Stimulated activated effector memory CD8-positive, alpha-beta T cell treated with anti-CD3 and anti-CD28 coated beads, Interleukin-12 subunit alpha, Interleukin-12 subunit beta, amount 100 ng/mL, for 72 hours (primary cell): ENCODE measurements around the gene SH2D1B.
A peak's percentile ranks its signal among the peaks of the same experiment; 100 is the strongest.

Experiments
- ATAC-seq: fragments of 150-1000 bp; cut with Tn5 transposase; 2 replicates; pipeline ENCODE4 v1.10.0; 2021
- DNase-seq, 2 donors: peaks; one replicate each; pipeline ENCODE4 v3.0.0; 2021 to 2022; ENCODE audit warnings: low spot score in 2 of 2
- H3K27ac Mint-ChIP-seq: one replicate; pipeline ENCODE4 v1.8.0; 2022; ENCODE audit warnings: mild to moderate bottlenecking, mixed read lengths
- H3K36me3 Mint-ChIP-seq: one replicate; pipeline ENCODE4 v1.8.0; 2022; ENCODE audit warnings: mild to moderate bottlenecking, mixed read lengths
- H3K4me1 Mint-ChIP-seq: one replicate; pipeline ENCODE4 v1.8.0; 2022; ENCODE audit warnings: mixed read lengths
- H3K4me3 Mint-ChIP-seq: one replicate; pipeline ENCODE4 v1.8.0; 2022; ENCODE audit warnings: mild to moderate bottlenecking, mixed read lengths
- H3K9me3 Mint-ChIP-seq: one replicate; pipeline ENCODE4 v1.8.0; 2022; ENCODE audit warnings: mixed read lengths

Gene SH2D1B

DNA sequence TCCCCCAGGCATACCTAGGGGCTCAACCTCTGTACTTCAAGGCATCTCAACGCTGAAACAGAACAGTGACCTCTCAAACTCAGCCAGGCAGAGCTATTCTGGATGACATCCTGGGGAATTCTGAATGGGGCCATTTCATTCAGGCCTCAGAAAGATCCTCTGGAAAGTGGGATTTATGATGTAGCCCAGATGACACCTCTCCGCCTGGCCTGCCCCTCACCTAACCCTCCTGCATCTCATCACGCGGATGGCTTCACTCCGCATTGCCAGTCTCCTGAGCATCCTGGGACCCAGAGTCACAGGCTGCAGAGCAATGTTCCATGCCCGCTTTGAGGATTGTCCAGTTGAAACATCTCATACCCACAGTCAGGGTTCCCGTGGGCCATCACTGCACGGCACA, 36.5 kb downstream of the SH2D1B start:
- Mint-ChIP-seq H3K9me3 (no peaks in the 10 kb centered on the region), H3K36me3 (no peaks in the 10 kb centered on the region)

GRCh38 chr1:162374406-162374805, 37.5 kb downstream of the SH2D1B start:
- Mint-ChIP-seq H3K4me3 (no peak overlapping the region), H3K27ac (no peak overlapping the region), H3K9me3 (no peaks in the 10 kb centered on the region), H3K36me3 (no peaks in the 10 kb centered on the region), H3K4me1 (peaks cover 8% of the 10 kb centered on the region)
- DNase-seq (no peak), ATAC-seq (no peak)

More for the DNA sequence above, 36.5 kb downstream of the SH2D1B start:
- DNase-seq: no peak
- H3K27ac Mint-ChIP-seq: no peak overlapping the region
- H3K4me1 Mint-ChIP-seq: peaks cover 8% of the 10 kb centered on the region
- no peak overlapping the region for H3K4me3 Mint-ChIP-seq
- ATAC-seq: no peak

DNA sequence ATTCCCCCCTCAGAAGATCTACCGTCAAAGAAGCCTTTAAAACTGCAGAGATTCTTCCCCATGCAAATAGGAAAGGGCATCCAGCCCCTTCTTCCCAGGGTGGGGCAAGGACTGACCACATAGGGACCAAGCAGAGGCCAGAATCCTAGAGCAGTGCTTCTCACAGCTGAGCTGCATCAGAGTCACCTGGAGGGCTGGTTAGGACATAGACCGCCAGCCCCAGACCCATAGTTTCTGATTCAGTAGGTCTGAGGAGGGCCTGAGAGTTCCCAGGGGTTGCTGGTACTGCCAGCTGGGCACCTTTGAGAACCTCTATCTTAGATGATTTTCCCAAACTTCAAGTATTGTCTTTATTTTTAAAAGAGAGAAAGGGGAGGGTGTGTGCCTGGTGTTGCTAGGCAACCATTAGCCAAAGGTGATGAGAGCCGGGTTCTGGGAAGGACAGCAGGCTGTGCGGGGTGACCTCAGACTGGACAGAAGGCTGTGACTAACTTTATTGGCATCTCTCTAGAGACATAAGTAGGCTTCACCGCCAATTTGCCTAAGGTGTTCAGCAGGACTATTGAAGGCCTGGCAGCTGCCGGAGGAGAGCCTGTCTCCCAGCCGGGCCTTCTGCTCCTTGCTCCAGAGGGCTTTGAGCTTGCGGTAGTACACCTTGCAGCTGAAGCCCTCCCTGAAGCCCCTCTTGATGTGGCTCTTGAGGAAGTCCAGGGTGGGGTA, 38.2 kb downstream of the SH2D1B start:
- DNase-seq: no peak
- ATAC-seq: no peak
- no peak overlapping the region for H3K27ac Mint-ChIP-seq
- peaks cover 8% of the 10 kb centered on the region for H3K4me1 Mint-ChIP-seq
- no peaks in the 10 kb centered on the region for H3K9me3 Mint-ChIP-seq
- no peak overlapping the region for H3K4me3 Mint-ChIP-seq
- no peaks in the 10 kb centered on the region for H3K36me3 Mint-ChIP-seq

DNA sequence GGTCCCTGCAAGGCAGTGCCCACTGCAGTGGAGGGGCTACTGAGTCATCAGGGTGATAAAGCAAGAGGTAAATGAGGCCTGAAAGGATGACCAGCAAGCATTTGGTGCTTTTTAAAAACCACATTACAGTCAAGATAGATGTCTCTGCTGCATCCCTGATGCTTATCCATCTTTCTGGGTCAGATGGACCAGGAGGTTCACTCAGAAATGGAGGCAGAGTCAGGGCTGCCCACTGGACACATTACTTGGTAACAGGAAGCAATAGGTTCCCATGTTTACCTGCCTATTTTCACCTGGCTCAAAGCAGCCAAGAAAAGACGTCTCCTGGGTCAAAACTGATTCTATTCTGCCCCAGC, 38.9 kb downstream of the SH2D1B start:
- no peaks in the 10 kb centered on the region for H3K9me3 Mint-ChIP-seq
- no peak for ATAC-seq
- no peak overlapping the region for H3K27ac Mint-ChIP-seq
- no peak overlapping the region for H3K4me3 Mint-ChIP-seq
- DNase-seq: no peak
- H3K4me1 Mint-ChIP-seq: peaks cover 8% of the 10 kb centered on the region
- no peaks in the 10 kb centered on the region for H3K36me3 Mint-ChIP-seq

GRCh38 chr1:162372159-162373071, 39.5 kb downstream of the SH2D1B start:
- no peaks in the 10 kb centered on the region for H3K9me3 Mint-ChIP-seq
- no peak overlapping the region for H3K4me3 Mint-ChIP-seq
- no peak for DNase-seq
- H3K36me3 Mint-ChIP-seq: no peaks in the 10 kb centered on the region
- H3K27ac Mint-ChIP-seq: peak overlapping the region; percentile 66
- H3K4me1 Mint-ChIP-seq: peaks cover 8% of the 10 kb centered on the region
- ATAC-seq: peak; percentile 19

GRCh38 chr1:162371611-162372010, 40.3 kb downstream of the SH2D1B start:
- no peak overlapping the region for H3K4me3 Mint-ChIP-seq
- DNase-seq (no peak), ATAC-seq (no peak)
- H3K27ac Mint-ChIP-seq: no peak overlapping the region
- H3K4me1 Mint-ChIP-seq: peaks cover 8% of the 10 kb centered on the region
- H3K9me3 Mint-ChIP-seq: no peaks in the 10 kb centered on the region
- H3K36me3 Mint-ChIP-seq: no peaks in the 10 kb centered on the region

GRCh38 chr1:162370721-162371120, 41.2 kb downstream of the SH2D1B start:
- Mint-ChIP-seq H3K4me3 (no peak overlapping the region), H3K36me3 (no peaks in the 10 kb centered on the region), H3K4me1 (peaks cover 8% of the 10 kb centered on the region), H3K27ac (no peak overlapping the region), H3K9me3 (no peaks in the 10 kb centered on the region)
- DNase-seq (no peak), ATAC-seq (no peak)

DNA sequence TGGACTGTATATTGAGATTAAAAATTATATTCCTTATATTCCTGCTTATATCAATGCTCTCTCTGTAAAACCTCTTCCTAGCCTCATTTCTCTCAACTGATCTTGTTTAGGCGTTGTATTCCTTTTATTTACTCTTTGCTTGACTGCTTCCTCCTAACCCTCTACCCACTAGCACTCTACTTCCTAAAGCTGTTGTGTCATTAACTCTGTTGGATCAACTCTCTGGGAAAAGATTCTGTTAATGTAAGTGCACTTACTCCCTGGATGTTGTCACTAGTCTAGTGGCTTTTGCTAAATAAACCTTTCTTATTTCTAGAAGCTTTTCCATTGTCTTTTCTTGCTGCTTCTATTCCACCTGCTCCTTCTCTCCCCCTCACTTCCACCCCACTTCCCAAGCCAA, 41.8 kb downstream of the SH2D1B start:
- Mint-ChIP-seq H3K9me3 (no peaks in the 10 kb centered on the region), H3K36me3 (no peaks in the 10 kb centered on the region), H3K4me3 (no peak overlapping the region), H3K4me1 (peaks cover 8% of the 10 kb centered on the region), H3K27ac (no peak overlapping the region)
- no peak for DNase-seq
- no peak for ATAC-seq

GRCh38 chr1:162369571-162369970, 42.4 kb downstream of the SH2D1B start:
- DNase-seq: no peak
- Mint-ChIP-seq H3K27ac (no peak overlapping the region), H3K9me3 (no peaks in the 10 kb centered on the region), H3K36me3 (no peaks in the 10 kb centered on the region), H3K4me3 (no peak overlapping the region), H3K4me1 (peaks cover 8% of the 10 kb centered on the region)
- ATAC-seq: no peak

- ATAC-seq: no peak
Measured at GRCh38 chr1:162368451-162368850, 43.5 kb downstream of the SH2D1B start.

DNA sequence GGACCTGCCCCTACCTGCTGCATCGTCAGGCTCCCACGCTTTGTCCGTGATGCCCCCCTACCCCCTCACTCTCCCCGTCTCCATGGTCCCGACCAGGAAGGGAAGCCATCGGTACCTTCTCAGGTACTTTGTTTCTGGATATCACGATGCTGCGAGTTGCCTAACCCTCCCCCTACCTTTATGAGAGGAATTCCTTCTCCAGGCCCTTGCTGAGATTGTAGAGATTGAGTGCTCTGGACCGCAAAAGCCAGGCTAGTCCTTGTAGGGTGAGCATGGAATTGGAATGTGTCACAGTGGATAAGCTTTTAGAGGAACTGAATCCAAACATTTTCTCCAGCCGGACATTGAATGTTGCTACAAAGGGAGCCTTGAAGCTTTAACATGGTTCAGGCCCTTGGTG, 44.2 kb downstream of the SH2D1B start:
- H3K36me3 Mint-ChIP-seq: no peaks in the 10 kb centered on the region
- H3K9me3 Mint-ChIP-seq: no peaks in the 10 kb centered on the region
- H3K4me3 Mint-ChIP-seq: no peak overlapping the region
- DNase-seq (no peak), ATAC-seq (no peak)
- no peak overlapping the region for H3K27ac Mint-ChIP-seq
- peaks cover 7% of the 10 kb centered on the region for H3K4me1 Mint-ChIP-seq

More at GRCh38 chr1:162368451-162368850, 43.5 kb downstream of the SH2D1B start:
- no peak for DNase-seq
- no peaks in the 10 kb centered on the region for H3K9me3 Mint-ChIP-seq
- peaks cover 8% of the 10 kb centered on the region for H3K4me1 Mint-ChIP-seq
- H3K36me3 Mint-ChIP-seq: no peaks in the 10 kb centered on the region
- H3K27ac Mint-ChIP-seq: no peak overlapping the region
- no peak overlapping the region for H3K4me3 Mint-ChIP-seq

DNA sequence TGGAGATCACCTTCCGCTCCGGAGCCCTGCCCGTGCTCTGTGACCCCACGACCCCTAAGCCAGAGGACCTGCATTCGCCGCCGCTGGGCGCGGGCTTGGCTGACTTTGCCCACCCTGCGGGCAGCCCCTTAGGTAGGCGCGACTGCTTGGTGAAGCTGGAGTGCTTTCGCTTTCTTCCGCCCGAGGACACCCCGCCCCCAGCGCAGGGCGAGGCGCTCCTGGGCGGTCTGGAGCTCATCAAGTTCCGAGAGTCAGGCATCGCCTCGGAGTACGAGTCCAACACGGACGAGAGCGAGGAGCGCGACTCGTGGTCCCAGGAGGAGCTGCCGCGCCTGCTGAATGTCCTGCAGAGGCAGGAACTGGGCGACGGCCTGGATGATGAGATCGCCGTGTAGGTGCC, 44.9 kb downstream of the SH2D1B start:
- H3K4me3 Mint-ChIP-seq: peak overlapping the region; percentile 39
- H3K36me3 Mint-ChIP-seq: no peaks in the 10 kb centered on the region
- H3K4me1 Mint-ChIP-seq: peaks cover under 1% of the 10 kb centered on the region
- H3K27ac Mint-ChIP-seq: no peak overlapping the region
- no peak for ATAC-seq
- H3K9me3 Mint-ChIP-seq: no peaks in the 10 kb centered on the region
- DNase-seq: no peak

GRCh38 chr1:162366671-162367070, 45.3 kb downstream of the SH2D1B start:
- ATAC-seq: no peak
- H3K4me3 Mint-ChIP-seq: peak overlapping the region; percentile 39
- no peak for DNase-seq

DNA sequence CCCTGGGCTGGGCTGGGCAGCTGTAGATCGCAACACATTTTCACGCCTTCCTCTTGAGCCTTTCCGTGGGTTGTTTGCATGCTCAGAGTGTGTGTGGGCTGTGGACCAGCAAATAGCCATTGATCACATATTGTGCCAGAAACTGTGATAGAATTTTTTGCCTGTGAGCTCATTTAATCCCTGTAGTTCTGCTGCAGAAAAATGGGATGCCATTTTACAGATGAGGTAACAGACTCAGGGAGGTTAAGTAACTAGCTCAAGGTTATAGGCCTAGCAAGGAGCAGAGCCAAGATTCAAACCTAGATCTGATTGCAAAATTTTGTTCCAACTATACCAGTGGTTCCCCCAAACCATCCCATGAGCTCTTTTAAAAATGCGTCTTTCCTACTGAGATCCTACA, 45.8 kb downstream of the SH2D1B start:
- DNase-seq (no peak), ATAC-seq (no peak)
- Mint-ChIP-seq H3K36me3 (no peaks in the 10 kb centered on the region), H3K4me3 (no peak overlapping the region), H3K4me1 (no peaks in the 10 kb centered on the region), H3K27ac (no peak overlapping the region), H3K9me3 (no peaks in the 10 kb centered on the region)

More at GRCh38 chr1:162366671-162367070, 45.3 kb downstream of the SH2D1B start:
- Mint-ChIP-seq H3K27ac (no peak overlapping the region), H3K36me3 (no peaks in the 10 kb centered on the region), H3K9me3 (no peaks in the 10 kb centered on the region), H3K4me1 (no peaks in the 10 kb centered on the region)

- no peaks in the 10 kb centered on the region for H3K9me3 Mint-ChIP-seq
- no peaks in the 10 kb centered on the region for H3K36me3 Mint-ChIP-seq
- no peaks in the 10 kb centered on the region for H3K4me1 Mint-ChIP-seq
- H3K27ac Mint-ChIP-seq: no peak overlapping the region
- H3K4me3 Mint-ChIP-seq: no peak overlapping the region
- ATAC-seq: no peak
- no peak for DNase-seq
Measured at GRCh38 chr1:162365284-162366020, 46.5 kb downstream of the SH2D1B start.
